HepG2 (cell line): ENCODE data around the gene MYADML2. TPM values are rescaled to one million over a fixed set of nuclear protein-coding genes. Genes with fewer than 3 reads are reported as not detected.

Source experiments
- HES4 ChIP-seq: sonication (generic); formaldehyde crosslinking; IDR thresholded peaks from 2 replicates; pipeline ENCODE4 v1.9.0; 2021; ENCODE audit warnings: mild to moderate bottlenecking, missing genetic modification reagents, borderline replicate concordance
- KLF13 ChIP-seq: sonication (generic); formaldehyde crosslinking; IDR thresholded peaks from 2 replicates; pipeline ENCODE4 v1.4.0; 2020; ENCODE audit warnings: mild to moderate bottlenecking, missing genetic modification reagents
- MZF1 ChIP-seq: sonication (generic); formaldehyde crosslinking; IDR thresholded peaks from 2 replicates; pipeline ENCODE4 v1.8.1; 2023; ENCODE audit warnings: mild to moderate bottlenecking, missing genetic modification reagents, borderline replicate concordance
- TAF1 ChIP-seq: sonication (generic); formaldehyde crosslinking; IDR thresholded peaks from 2 replicates; pipeline ENCODE4 v1.4.0; 2020; ENCODE audit warnings: missing genetic modification reagents
- TMF1 ChIP-seq: sonication (generic); formaldehyde crosslinking; IDR thresholded peaks from 2 replicates; pipeline ENCODE4 v1.8.1; 2022; ENCODE audit warnings: low read depth, missing genetic modification reagents
- ZFP41 ChIP-seq: sonication (generic); formaldehyde crosslinking; IDR thresholded peaks from 2 replicates; pipeline ENCODE4 v1.4.0; 2020; ENCODE audit warnings: mild to moderate bottlenecking, missing genetic modification reagents, borderline replicate concordance
- ZNF274 ChIP-seq: sonication (generic); formaldehyde crosslinking; IDR thresholded peaks from 2 replicates; pipeline ENCODE4 v1.5.1; 2020; ENCODE audit warnings: mild to moderate bottlenecking, missing genetic modification reagents
- ZNF749 ChIP-seq: sonication (generic); formaldehyde crosslinking; IDR thresholded peaks from 2 replicates; pipeline ENCODE4 v1.8.0; 2022; ENCODE audit warnings: mild to moderate bottlenecking, missing genetic modification reagents, moderate library complexity, borderline replicate concordance
- ZNF83 ChIP-seq: sonication (generic); formaldehyde crosslinking; IDR thresholded peaks from 2 replicates; pipeline ENCODE4 v1.4.0; 2020; ENCODE audit warnings: missing genetic modification reagents, mild to moderate bottlenecking, borderline replicate concordance
- ZSCAN31 ChIP-seq: sonication (generic); formaldehyde crosslinking; IDR thresholded peaks from 2 replicates; pipeline ENCODE4 v1.5.0; 2020; ENCODE audit warnings: low read depth, mild to moderate bottlenecking, missing genetic modification reagents
- ZZZ3 ChIP-seq: sonication (generic); formaldehyde crosslinking; IDR thresholded peaks from 2 replicates; pipeline ENCODE4 v1.4.0; 2020; ENCODE audit warnings: missing genetic modification reagents, mild to moderate bottlenecking, borderline replicate concordance
- polyA plus RNA-seq, 8 experiments: library from polyadenylated mRNA; depleted of rRNA in 3 of 8; stranded (reverse) in 7 of 8; unstranded in 1 of 8; fragments of >200 nt; fragmentation: Illumina TruSeq in 4 of 8; extraction: Trizol in 4 of 8; gene quantifications; 2 replicates each; pipeline versions ENCODE4 v1.2.1 to v1.2.3, GENCODE V29; 2011 to 2016; ENCODE audit warnings: low read depth in 4 of 8, missing spikeins in 1 of 8, mixed read lengths in 1 of 8; ENCODE audit not compliant: insufficient read depth in 1 of 8
- total RNA-seq, 5 experiments: library from RNA; depleted of rRNA; stranded (reverse); fragments of >200 nt; fragmentation: Illumina TruSeq; extraction: Trizol; gene quantifications; 2 replicates each; pipeline ENCODE4 v1.2.3, GENCODE V29; 2016; ENCODE audit warnings: low read depth in 1 of 5
- TF ChIP-seq, protein P1 (sequence below): sonication (generic); formaldehyde crosslinking; IDR thresholded peaks from one replicate; pipeline ENCODE4 v1.5.1; 2020; ENCODE audit warnings: mild to moderate bottlenecking, missing genetic modification reagents; ENCODE audit errors: not compliant biosample characterization
- TF ChIP-seq, protein P2 (sequence below), 2 experiments: IDR thresholded peaks; 2 replicates each; pipeline ENCODE4 v1.6.1; 2011 to 2012; ENCODE audit warnings: low read length in 2 of 2, borderline replicate concordance in 1 of 2, low read depth in 1 of 2, mild to moderate bottlenecking in 1 of 2, moderate library complexity in 1 of 2

MYADML2 gene
- total and polyA plus RNA-seq, 2 of the 13 experiments (the other 11 are each of a cell fraction or from before 2014, with no cell fraction given), result not detected

DNA sequence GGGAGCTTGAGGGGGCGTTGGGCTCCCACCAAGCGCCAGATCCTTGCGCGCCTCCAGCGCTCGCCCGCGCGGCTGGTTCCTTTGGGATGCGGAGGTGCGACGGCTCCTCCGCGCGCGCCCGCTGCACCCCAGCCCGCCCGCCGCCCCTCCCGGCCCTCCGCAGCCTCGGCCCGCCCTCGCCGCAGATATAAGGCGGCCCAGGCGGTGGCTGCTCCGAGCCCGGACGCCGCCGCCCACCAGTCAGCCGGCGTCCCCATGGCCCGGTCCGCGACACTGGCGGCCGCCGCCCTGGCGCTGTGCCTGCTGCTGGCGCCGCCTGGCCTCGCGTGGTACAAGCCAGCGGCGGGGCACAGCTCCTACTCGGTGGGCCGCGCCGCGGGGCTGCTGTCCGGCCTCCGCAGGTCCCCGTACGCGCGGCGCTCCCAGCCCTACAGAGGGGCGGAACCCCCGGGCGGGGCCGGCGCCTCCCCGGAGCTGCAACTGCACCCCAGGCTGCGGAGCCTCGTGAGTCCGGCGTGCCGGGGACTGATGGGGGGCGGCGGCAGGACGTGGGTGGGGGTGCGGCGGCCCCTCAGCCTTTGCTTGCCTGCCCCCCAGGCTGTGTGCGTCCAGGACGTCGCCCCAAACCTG is 44.9 kb downstream of the MYADML2 start, which contains the start of gene NPB (continued):
- no peak for TF ChIP-seq ZZZ3 (CRISPR knock-in tag)
- TF ChIP-seq KLF13, result no peak
- no peak for TF ChIP-seq ZSCAN31 (CRISPR knock-in tag)
- TF ChIP-seq ZNF83, result no peak
- TF ChIP-seq ZFP41, result no peak
- TF ChIP-seq, protein P1, sequence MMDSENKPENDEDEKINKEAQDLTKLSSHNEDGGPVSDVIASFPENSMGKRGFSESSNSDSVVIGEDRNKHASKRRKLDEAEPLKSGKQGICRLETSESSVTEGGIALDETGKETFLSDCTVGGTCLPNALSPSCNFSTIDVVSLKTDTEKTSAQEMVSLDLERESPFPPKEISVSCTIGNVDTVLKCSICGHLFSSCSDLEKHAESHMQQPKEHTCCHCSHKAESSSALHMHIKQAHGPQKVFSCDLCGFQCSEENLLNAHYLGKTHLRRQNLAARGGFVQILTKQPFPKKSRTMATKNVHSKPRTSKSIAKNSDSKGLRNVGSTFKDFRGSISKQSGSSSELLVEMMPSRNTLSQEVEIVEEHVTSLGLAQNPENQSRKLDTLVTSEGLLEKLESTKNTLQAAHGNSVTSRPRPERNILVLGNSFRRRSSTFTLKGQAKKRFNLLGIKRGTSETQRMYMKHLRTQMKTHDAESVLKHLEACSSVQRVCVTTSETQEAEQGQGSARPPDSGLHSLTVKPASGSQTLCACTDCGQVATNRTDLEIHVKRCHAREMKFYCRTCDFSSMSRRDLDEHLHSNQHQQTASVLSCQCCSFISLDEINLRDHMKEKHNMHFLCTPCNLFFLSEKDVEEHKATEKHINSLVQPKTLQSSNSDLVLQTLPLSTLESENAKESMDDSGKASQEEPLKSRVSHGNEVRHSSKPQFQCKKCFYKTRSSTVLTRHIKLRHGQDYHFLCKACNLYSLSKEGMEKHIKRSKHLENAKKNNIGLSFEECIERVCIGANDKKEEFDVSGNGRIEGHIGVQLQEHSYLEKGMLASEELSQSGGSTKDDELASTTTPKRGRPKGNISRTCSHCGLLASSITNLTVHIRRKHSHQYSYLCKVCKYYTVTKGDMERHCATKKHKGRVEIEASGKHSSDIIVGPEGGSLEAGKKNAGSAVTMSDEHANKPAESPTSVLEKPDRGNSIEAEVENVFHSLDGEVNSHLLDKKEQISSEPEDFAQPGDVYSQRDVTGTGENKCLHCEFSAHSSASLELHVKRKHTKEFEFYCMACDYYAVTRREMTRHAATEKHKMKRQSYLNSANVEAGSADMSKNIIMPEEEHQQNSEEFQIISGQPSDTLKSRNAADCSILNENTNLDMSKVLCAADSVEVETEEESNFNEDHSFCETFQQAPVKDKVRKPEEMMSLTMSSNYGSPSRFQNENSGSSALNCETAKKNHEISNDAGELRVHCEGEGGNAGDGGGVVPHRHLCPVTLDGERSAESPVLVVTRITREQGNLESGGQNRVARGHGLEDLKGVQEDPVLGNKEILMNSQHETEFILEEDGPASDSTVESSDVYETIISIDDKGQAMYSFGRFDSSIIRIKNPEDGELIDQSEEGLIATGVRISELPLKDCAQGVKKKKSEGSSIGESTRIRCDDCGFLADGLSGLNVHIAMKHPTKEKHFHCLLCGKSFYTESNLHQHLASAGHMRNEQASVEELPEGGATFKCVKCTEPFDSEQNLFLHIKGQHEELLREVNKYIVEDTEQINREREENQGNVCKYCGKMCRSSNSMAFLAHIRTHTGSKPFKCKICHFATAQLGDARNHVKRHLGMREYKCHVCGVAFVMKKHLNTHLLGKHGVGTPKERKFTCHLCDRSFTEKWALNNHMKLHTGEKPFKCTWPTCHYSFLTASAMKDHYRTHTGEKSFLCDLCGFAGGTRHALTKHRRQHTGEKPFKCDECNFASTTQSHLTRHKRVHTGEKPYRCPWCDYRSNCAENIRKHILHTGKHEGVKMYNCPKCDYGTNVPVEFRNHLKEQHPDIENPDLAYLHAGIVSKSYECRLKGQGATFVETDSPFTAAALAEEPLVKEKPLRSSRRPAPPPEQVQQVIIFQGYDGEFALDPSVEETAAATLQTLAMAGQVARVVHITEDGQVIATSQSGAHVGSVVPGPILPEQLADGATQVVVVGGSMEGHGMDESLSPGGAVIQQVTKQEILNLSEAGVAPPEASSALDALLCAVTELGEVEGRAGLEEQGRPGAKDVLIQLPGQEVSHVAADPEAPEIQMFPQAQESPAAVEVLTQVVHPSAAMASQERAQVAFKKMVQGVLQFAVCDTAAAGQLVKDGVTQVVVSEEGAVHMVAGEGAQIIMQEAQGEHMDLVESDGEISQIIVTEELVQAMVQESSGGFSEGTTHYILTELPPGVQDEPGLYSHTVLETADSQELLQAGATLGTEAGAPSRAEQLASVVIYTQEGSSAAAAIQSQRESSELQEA (CRISPR knock-in tag), result no peak
- TF ChIP-seq TMF1 (CRISPR knock-in tag), result peak; percentile 36; the same call in 1 of the 2 replicates
- TF ChIP-seq TAF1 (CRISPR knock-in tag), result no peak
- peak; percentile 88; the same call in 1 of the 2 replicates for TF ChIP-seq HES4
- TF ChIP-seq ZNF274 (CRISPR knock-in tag), result no peak; the same call in 1 of the 2 replicates
- TF ChIP-seq MZF1, result no peak
- TF ChIP-seq, protein P2, sequence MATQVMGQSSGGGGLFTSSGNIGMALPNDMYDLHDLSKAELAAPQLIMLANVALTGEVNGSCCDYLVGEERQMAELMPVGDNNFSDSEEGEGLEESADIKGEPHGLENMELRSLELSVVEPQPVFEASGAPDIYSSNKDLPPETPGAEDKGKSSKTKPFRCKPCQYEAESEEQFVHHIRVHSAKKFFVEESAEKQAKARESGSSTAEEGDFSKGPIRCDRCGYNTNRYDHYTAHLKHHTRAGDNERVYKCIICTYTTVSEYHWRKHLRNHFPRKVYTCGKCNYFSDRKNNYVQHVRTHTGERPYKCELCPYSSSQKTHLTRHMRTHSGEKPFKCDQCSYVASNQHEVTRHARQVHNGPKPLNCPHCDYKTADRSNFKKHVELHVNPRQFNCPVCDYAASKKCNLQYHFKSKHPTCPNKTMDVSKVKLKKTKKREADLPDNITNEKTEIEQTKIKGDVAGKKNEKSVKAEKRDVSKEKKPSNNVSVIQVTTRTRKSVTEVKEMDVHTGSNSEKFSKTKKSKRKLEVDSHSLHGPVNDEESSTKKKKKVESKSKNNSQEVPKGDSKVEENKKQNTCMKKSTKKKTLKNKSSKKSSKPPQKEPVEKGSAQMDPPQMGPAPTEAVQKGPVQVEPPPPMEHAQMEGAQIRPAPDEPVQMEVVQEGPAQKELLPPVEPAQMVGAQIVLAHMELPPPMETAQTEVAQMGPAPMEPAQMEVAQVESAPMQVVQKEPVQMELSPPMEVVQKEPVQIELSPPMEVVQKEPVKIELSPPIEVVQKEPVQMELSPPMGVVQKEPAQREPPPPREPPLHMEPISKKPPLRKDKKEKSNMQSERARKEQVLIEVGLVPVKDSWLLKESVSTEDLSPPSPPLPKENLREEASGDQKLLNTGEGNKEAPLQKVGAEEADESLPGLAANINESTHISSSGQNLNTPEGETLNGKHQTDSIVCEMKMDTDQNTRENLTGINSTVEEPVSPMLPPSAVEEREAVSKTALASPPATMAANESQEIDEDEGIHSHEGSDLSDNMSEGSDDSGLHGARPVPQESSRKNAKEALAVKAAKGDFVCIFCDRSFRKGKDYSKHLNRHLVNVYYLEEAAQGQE (IDR thresholded peaks at IDR 0.05; ENCODE audit: borderline replicate concordance in 1 of 2, low read depth in 1 of 2, low read length in 2 of 2), result no peak
- TF ChIP-seq ZNF749, result 0 out of 2 replicates have a peak, but pooled peaks have one; percentile 77
